DND-41 (cell line): Measurements from ENCODE around the gene P2RY8.

Source experiments
- EZH2 ChIP-seq: IDR thresholded peaks from 3 replicates; pipeline ENCODE4 v1.6.1; 2012; ENCODE audit warnings: borderline replicate concordance, low read depth, mild to moderate bottlenecking, moderate library complexity, low read length, inconsistent platforms; ENCODE audit not compliant: severe bottlenecking
- TF ChIP-seq, protein P1 (sequence below): IDR thresholded peaks from 2 replicates; pipeline ENCODE4 v1.5.1; 2012; ENCODE audit warnings: borderline replicate concordance, low read length, moderate library complexity, mild to moderate bottlenecking; ENCODE audit not compliant: poor library complexity, severe bottlenecking; ENCODE audit errors: extremely low read depth

DNA sequence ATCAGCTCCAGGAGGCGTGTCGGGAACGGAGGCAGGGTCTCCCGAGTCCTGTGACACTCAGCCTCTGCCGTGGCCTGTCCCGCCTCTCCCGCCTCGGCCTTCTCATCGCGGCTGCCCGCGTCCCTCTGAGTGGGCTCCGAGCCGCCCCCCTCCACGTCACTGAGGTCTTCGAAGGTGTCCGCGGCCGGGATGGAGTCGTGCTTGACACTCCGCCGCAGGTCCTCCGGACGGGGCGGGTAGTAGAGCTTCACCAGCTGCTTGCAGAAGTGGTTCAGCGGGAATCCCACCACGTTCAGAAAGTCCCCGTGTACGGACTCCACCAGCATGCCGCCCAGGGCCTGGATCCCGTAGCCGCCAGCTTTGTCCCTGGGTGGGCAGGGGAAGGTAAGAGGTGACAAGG, 109.2 kb downstream of the P2RY8 start:
- TF ChIP-seq, protein P1, sequence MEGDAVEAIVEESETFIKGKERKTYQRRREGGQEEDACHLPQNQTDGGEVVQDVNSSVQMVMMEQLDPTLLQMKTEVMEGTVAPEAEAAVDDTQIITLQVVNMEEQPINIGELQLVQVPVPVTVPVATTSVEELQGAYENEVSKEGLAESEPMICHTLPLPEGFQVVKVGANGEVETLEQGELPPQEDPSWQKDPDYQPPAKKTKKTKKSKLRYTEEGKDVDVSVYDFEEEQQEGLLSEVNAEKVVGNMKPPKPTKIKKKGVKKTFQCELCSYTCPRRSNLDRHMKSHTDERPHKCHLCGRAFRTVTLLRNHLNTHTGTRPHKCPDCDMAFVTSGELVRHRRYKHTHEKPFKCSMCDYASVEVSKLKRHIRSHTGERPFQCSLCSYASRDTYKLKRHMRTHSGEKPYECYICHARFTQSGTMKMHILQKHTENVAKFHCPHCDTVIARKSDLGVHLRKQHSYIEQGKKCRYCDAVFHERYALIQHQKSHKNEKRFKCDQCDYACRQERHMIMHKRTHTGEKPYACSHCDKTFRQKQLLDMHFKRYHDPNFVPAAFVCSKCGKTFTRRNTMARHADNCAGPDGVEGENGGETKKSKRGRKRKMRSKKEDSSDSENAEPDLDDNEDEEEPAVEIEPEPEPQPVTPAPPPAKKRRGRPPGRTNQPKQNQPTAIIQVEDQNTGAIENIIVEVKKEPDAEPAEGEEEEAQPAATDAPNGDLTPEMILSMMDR, result no peak
- no peak for TF ChIP-seq EZH2
